Measurements from ENCODE around the gene PNP. TPM values are rescaled to one million over a fixed set of nuclear protein-coding genes. Genes with fewer than 3 reads are reported as not detected.

Gene PNP
- polyA plus RNA-seq, 3 donors, result 63.2 to 112 (median 67.5) TPM

GRCh38 chr14:20492486-20492885 lies 23.3 kb downstream of the PNP start:
- intact Hi-C loops (cut with micrococcal nuclease), result no loop called here
- peaks cover 72% of the 10 kb centered on the region for H3K4me1 Mint-ChIP-seq
- H3K79me2 ChIP-seq (ENCODE audit: insufficient read depth, low read length), result no peaks in the 10 kb centered on the region
- no peaks in the 10 kb centered on the region for H4K20me1 ChIP-seq (ENCODE audit: insufficient read depth, low read length)
- H3K27ac Mint-ChIP-seq, result peak overlapping the region in 1 of 7 donors; percentile 19
- no peaks in the 10 kb centered on the region for H3K27me3 ChIP-seq (ENCODE audit: control insufficient read depth in 2 of 2, insufficient read depth in 2 of 2, low read length in 2 of 2)
- H3K4me2 ChIP-seq (replicated peaks; ENCODE audit: extremely low read depth, low read length, poor library complexity, severe bottlenecking), result no peak overlapping the region
- no peak overlapping the region for H3K4me3 Mint-ChIP-seq
- DNase-seq, result no peak
- H3K4me1 ChIP-seq (ENCODE audit: control insufficient read depth in 1 of 2, insufficient read depth in 2 of 2, low read length in 2 of 2), result peaks cover 60 to 79% of the 10 kb centered on the region in 2 donors
- no peak for TF ChIP-seq CTCF (IDR thresholded peaks at IDR 0.05)
- H3K9ac ChIP-seq (ENCODE audit: insufficient read depth, low read length, poor library complexity, severe bottlenecking), result no peak overlapping the region
- no peak overlapping the region for H3K27ac ChIP-seq (ENCODE audit: low read depth in 1 of 2, low read length in 2 of 2)
- no peak overlapping the region for H2AFZ ChIP-seq (ENCODE audit: insufficient read depth, low read depth, low read length, poor library complexity, severe bottlenecking)
- peaks cover 0 to 7% (median 4%) of the 10 kb centered on the region in 7 donors for H3K9me3 Mint-ChIP-seq
- H3K27me3 Mint-ChIP-seq (ENCODE audit: low read depth in 3 of 3), result peaks cover 0 to 3% (median 0%) of the 10 kb centered on the region in 3 donors
- H3K36me3 Mint-ChIP-seq, result no peaks in the 10 kb centered on the region
- H3K36me3 ChIP-seq (replicated peaks in 1 of 2; ENCODE audit: control insufficient read depth in 1 of 2, insufficient read depth in 2 of 2, low read length in 2 of 2), result no peaks in the 10 kb centered on the region
- WGBS (ENCODE audit: insufficient coverage), result no CpG with 5 or more reads among the region's 4 CpGs
- H3K9me3 ChIP-seq (replicated peaks in 1 of 2; ENCODE audit: control insufficient read depth in 1 of 2, insufficient read depth in 1 of 2, low read length in 2 of 2), result no peaks in the 10 kb centered on the region
- H3K4me3 ChIP-seq (replicated peaks in 1 of 3; ENCODE audit: low read depth in 2 of 3, low read length in 3 of 3), result no peak overlapping the region

GRCh38 chr14:20493634-20494033 lies 24.4 kb downstream of the PNP start:
- Mint-ChIP-seq H3K4me3 (peak overlapping the region in 1 of 2 donors; percentile 76), H3K27me3 (ENCODE audit: low read depth in 3 of 3) (peaks cover 0 to 3% (median 0%) of the 10 kb centered on the region in 3 donors), H3K36me3 (no peaks in the 10 kb centered on the region), H3K4me1 (peaks cover 69% of the 10 kb centered on the region), H3K9me3 (peaks cover 0 to 7% (median 4%) of the 10 kb centered on the region in 7 donors), H3K27ac (peak overlapping the region; percentile 68 to 94 (median 88))
- no peaks in the 10 kb centered on the region for H3K36me3 ChIP-seq (replicated peaks in 1 of 2; ENCODE audit: control insufficient read depth in 1 of 2, insufficient read depth in 2 of 2, low read length in 2 of 2)
- H3K4me1 ChIP-seq (ENCODE audit: control insufficient read depth in 1 of 2, insufficient read depth in 2 of 2, low read length in 2 of 2), result peaks cover 61 to 78% of the 10 kb centered on the region in 2 donors
- peak overlapping the region; percentile 32 for H3K4me2 ChIP-seq (replicated peaks; ENCODE audit: extremely low read depth, low read length, poor library complexity, severe bottlenecking)
- H3K27ac ChIP-seq (ENCODE audit: low read depth in 1 of 2, low read length in 2 of 2), result peak overlapping the region in 1 of 2 donors; percentile 72
- no peaks in the 10 kb centered on the region for H3K27me3 ChIP-seq (ENCODE audit: control insufficient read depth in 2 of 2, insufficient read depth in 2 of 2, low read length in 2 of 2)
- no peak overlapping the region for H3K9ac ChIP-seq (ENCODE audit: insufficient read depth, low read length, poor library complexity, severe bottlenecking)
- TF ChIP-seq CTCF (IDR thresholded peaks at IDR 0.05), result no peak
- H3K4me3 ChIP-seq (replicated peaks in 1 of 3; ENCODE audit: low read depth in 2 of 3, low read length in 3 of 3), result no peak overlapping the region
- H3K79me2 ChIP-seq (ENCODE audit: insufficient read depth, low read length), result no peaks in the 10 kb centered on the region
- H3K9me3 ChIP-seq (replicated peaks in 1 of 2; ENCODE audit: control insufficient read depth in 1 of 2, insufficient read depth in 1 of 2, low read length in 2 of 2), result no peaks in the 10 kb centered on the region
- peak; percentile 47 to 83 (median 75) for DNase-seq
- intact Hi-C loops (cut with micrococcal nuclease), result no loop called here
- H2AFZ ChIP-seq (ENCODE audit: insufficient read depth, low read depth, low read length, poor library complexity, severe bottlenecking), result peak overlapping the region; percentile 27
- WGBS (ENCODE audit: insufficient coverage), result no CpG with 5 or more reads among the region's 2 CpGs
- H4K20me1 ChIP-seq (ENCODE audit: insufficient read depth, low read length), result no peaks in the 10 kb centered on the region

Measured in CD14-positive monocyte (primary cell).